ENCODE data around the gene CFAP100.

Gene CFAP100

DNA sequence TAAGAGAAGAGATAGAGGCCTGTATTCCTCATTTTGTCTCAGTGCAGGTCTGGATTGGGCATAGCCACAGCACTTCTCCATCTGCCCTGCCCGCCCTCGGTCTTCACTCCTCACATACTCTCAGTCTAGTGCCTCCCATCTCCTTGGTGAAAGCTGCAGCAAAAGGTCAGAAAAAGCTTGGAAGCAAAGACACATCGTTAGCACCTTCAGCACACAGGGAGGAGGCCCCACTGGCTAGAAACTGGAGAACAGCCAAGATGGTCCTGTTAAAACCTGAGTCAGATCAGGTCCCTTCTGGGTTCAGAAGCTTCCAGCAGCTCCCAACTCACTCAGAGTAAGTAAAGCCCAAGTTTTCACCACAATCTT lies 35.9 kb upstream of the CFAP100 start:
- Histone ChIP-seq H3K4me1 (ENCODE audit: control insufficient read depth in 1 of 2, insufficient read depth in 1 of 2, low read depth in 1 of 2, low read length in 1 of 2) (peaks cover 16 to 21% of the 10 kb centered on the region in 2 experiments), H3K27ac (no peak overlapping the region), H3K4me3 (ENCODE audit: low read depth in 1 of 2, low read length in 1 of 2) (no peak overlapping the region), H3K36me3 (no peaks in the 10 kb centered on the region), H3K27me3 (peaks cover 98% of the 10 kb centered on the region), H3K9me3 (no peaks in the 10 kb centered on the region)
- no peak for TF ChIP-seq CTCF (IDR thresholded peaks at IDR 0.05)

GRCh38 chr3:126360046-126360713 lies 34.5 kb upstream of the CFAP100 start:
- H3K36me3 ChIP-seq, result no peaks in the 10 kb centered on the region
- TF ChIP-seq CTCF (IDR thresholded peaks at IDR 0.05), result no peak
- H3K27ac ChIP-seq, result no peak overlapping the region
- no peak overlapping the region for H3K4me3 ChIP-seq (ENCODE audit: low read depth in 1 of 2, low read length in 1 of 2)
- no peaks in the 10 kb centered on the region for H3K9me3 ChIP-seq
- H3K27me3 ChIP-seq, result peaks cover 94% of the 10 kb centered on the region
- peaks cover 16 to 21% of the 10 kb centered on the region in 2 experiments for H3K4me1 ChIP-seq (ENCODE audit: control insufficient read depth in 1 of 2, insufficient read depth in 1 of 2, low read depth in 1 of 2, low read length in 1 of 2)

- no peak overlapping the region for H3K27ac ChIP-seq
- no peaks in the 10 kb centered on the region for H3K36me3 ChIP-seq
- peaks cover 89% of the 10 kb centered on the region for H3K27me3 ChIP-seq
- TF ChIP-seq CTCF (IDR thresholded peaks at IDR 0.05), result no peak
- no peak overlapping the region for H3K4me3 ChIP-seq (ENCODE audit: low read depth in 1 of 2, low read length in 1 of 2)
- H3K4me1 ChIP-seq (ENCODE audit: control insufficient read depth in 1 of 2, insufficient read depth in 1 of 2, low read depth in 1 of 2, low read length in 1 of 2), result peaks cover 16 to 21% of the 10 kb centered on the region in 2 experiments
- H3K9me3 ChIP-seq, result no peaks in the 10 kb centered on the region
Observed at GRCh38 chr3:126360714-126361060, 34.0 kb upstream of the CFAP100 start.

GRCh38 chr3:126361211-126361610 lies 33.5 kb upstream of the CFAP100 start:
- peaks cover 84% of the 10 kb centered on the region for H3K27me3 ChIP-seq
- TF ChIP-seq CTCF (IDR thresholded peaks at IDR 0.05), result no peak

DNA sequence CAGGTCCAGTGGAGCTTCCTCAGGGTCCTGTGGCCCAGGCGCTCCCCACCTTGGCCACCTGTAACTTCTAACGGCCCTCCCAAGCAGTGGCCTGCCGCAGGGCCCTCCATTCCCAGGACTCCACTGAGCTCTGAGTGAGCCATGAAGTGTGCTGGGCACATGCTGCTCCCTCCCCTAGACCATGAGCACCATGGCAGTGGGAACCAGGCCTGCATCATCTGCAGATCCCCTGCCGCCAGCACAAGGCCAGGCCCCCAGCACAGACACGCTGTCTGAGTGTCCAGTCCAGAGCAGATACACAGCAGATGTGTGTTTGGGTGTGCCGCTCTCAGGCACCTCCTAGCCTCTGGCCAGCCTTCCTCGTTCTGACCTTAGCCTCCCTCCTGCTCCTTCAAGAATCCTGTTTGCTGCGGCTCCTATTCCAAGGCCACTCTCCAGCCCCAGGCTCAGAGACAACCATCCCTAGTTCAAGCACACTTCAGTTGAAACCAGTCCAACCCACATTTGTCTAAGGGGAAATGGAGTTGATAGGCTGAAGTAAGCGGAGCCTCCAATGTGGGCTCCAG lies 30.5 kb upstream of the CFAP100 start:
- TF ChIP-seq CTCF (IDR thresholded peaks at IDR 0.05), result no peak

More at GRCh38 chr3:126361211-126361610, 33.5 kb upstream of the CFAP100 start:
- Histone ChIP-seq H3K27ac (no peak overlapping the region), H3K4me3 (ENCODE audit: low read depth in 1 of 2, low read length in 1 of 2) (no peak overlapping the region), H3K4me1 (ENCODE audit: control insufficient read depth in 1 of 2, insufficient read depth in 1 of 2, low read depth in 1 of 2, low read length in 1 of 2) (peaks cover 13 to 16% of the 10 kb centered on the region in 2 experiments), H3K36me3 (no peaks in the 10 kb centered on the region), H3K9me3 (no peaks in the 10 kb centered on the region)

More for the DNA sequence above, 30.5 kb upstream of the CFAP100 start:
- Histone ChIP-seq H3K4me3 (ENCODE audit: low read depth in 1 of 2, low read length in 1 of 2) (no peak overlapping the region), H3K36me3 (no peaks in the 10 kb centered on the region), H3K9me3 (no peaks in the 10 kb centered on the region), H3K27ac (no peak overlapping the region), H3K27me3 (peaks cover 54% of the 10 kb centered on the region), H3K4me1 (ENCODE audit: control insufficient read depth in 1 of 2, insufficient read depth in 1 of 2, low read depth in 1 of 2, low read length in 1 of 2) (no peaks in the 10 kb centered on the region)
